Mesendoderm (in vitro differentiated cells): Measurements from ENCODE around the gene KAT8.

Experiments used
- DNase-seq: peaks from one replicate; pipeline ENCODE4 v3.0.0; 2013
- H2AK5ac ChIP-seq: 2 replicates; pipeline ENCODE4 v1.6.1; 2013; ENCODE audit warnings: low read length, inconsistent platforms
- H2BK120ac ChIP-seq: 2 replicates; pipeline ENCODE4 v1.6.1; 2013; ENCODE audit warnings: low read depth, mild to moderate bottlenecking, low read length, moderate library complexity, mixed read lengths
- H2BK15ac ChIP-seq: replicated peaks from 2 replicates; pipeline ENCODE4 v1.6.1; 2013; ENCODE audit warnings: low read depth, mild to moderate bottlenecking, moderate library complexity
- H2BK5ac ChIP-seq: 2 replicates; pipeline ENCODE4 v1.6.1; 2013; ENCODE audit warnings: low read length, inconsistent platforms
- H3K18ac ChIP-seq: 2 replicates; pipeline ENCODE4 v1.6.1; 2013; ENCODE audit warnings: mild to moderate bottlenecking, low read length, mixed read lengths
- H3K23ac ChIP-seq: one replicate; pipeline ENCODE4 v1.6.1; 2013; ENCODE audit warnings: low read length
- H3K27ac ChIP-seq: 2 replicates; pipeline ENCODE4 v1.5.1; 2013; ENCODE audit warnings: low read depth, mild to moderate bottlenecking, inconsistent platforms, low read length, moderate library complexity
- H3K27me3 ChIP-seq: 2 replicates; pipeline ENCODE4 v1.6.1; 2013; ENCODE audit warnings: low read length, control low read depth, mild to moderate bottlenecking, inconsistent platforms; ENCODE audit not compliant: insufficient read depth, poor library complexity
- H3K36me3 ChIP-seq: 2 replicates; pipeline ENCODE4 v1.6.1; 2013; ENCODE audit warnings: low read length, inconsistent platforms; ENCODE audit not compliant: control insufficient read depth, insufficient read depth
- H3K4ac ChIP-seq: one replicate; pipeline ENCODE4 v1.6.1; 2013; ENCODE audit warnings: low read depth, mild to moderate bottlenecking, low read length, moderate library complexity
- H3K4me1 ChIP-seq: 2 replicates; pipeline ENCODE4 v1.6.1; 2013; ENCODE audit warnings: low read depth, low read length, inconsistent platforms; ENCODE audit not compliant: control insufficient read depth
- H3K4me2 ChIP-seq: 2 replicates; pipeline ENCODE4 v1.6.1; 2013; ENCODE audit warnings: low read length
- H3K4me3 ChIP-seq: 2 replicates; pipeline ENCODE4 v1.5.1; 2013; ENCODE audit warnings: mild to moderate bottlenecking, low read length
- H3K56ac ChIP-seq: one replicate; pipeline ENCODE4 v1.6.1; 2013; ENCODE audit warnings: low read length
- H3K79me1 ChIP-seq: 2 replicates; pipeline ENCODE4 v1.6.1; 2013; ENCODE audit warnings: low read length, inconsistent platforms
- H3K79me2 ChIP-seq: 2 replicates; pipeline ENCODE4 v1.6.1; 2013; ENCODE audit warnings: mild to moderate bottlenecking, low read length; ENCODE audit not compliant: control insufficient read depth, insufficient read depth
- H3K9ac ChIP-seq: 2 replicates; pipeline ENCODE4 v1.6.1; 2013; ENCODE audit warnings: low read length, inconsistent platforms
- H4K5ac ChIP-seq: one replicate; pipeline ENCODE4 v1.6.1; 2013; ENCODE audit warnings: low read length
- H4K8ac ChIP-seq: one replicate; pipeline ENCODE4 v1.6.1; 2013; ENCODE audit warnings: low read depth, mild to moderate bottlenecking, control low read depth, low read length, moderate library complexity
- WGBS: extraction: QIAGEN DNeasy Blood & Tissue Kit; methylation state at CpG from one replicate; pipeline ENCODE4 v1.1.7; 2013; ENCODE audit warnings: low lambda C conversion rate, missing lambda C conversion rate; ENCODE audit not compliant: insufficient coverage; ENCODE audit errors: extremely low coverage; 5-methylcytosine and 5-hydroxymethylcytosine counted together

The KAT8 gene

DNA sequence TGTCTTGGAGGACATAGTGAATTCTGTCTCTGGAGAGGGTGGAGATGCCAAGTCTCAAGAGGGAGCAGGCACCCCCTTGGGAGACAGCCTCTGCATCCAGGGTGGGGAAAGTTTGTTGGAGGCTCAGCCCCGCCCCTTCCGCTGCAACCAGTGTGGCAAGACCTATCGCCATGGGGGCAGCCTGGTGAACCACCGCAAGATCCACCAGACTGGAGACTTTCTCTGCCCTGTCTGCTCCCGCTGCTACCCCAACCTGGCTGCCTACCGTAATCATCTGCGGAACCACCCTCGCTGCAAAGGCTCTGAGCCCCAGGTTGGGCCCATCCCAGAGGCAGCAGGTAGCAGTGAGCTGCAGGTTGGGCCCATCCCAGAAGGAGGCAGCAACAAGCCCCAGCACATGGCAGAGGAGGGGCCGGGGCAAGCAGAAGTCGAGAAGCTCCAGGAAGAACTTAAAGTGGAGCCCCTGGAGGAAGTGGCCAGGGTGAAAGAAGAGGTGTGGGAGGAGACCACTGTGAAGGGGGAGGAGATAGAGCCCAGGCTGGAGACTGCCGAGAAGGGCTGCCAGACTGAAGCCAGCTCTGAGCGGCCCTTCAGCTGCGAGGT lies 38.0 kb upstream of the KAT8 start:
- no peaks in the 10 kb centered on the region for H3K27me3 ChIP-seq
- WGBS, result no CpG with 5 or more reads among the region's 13 CpGs
- H3K4me3 ChIP-seq, result no peak overlapping the region
- no peaks in the 10 kb centered on the region for H3K36me3 ChIP-seq
- no peak overlapping the region for H4K8ac ChIP-seq
- no peak overlapping the region for H3K23ac ChIP-seq
- no peak overlapping the region for H4K5ac ChIP-seq
- no peak overlapping the region for H3K18ac ChIP-seq
- no peak for DNase-seq
- no peak overlapping the region for H2BK120ac ChIP-seq
- peaks cover 14% of the 10 kb centered on the region for H3K79me1 ChIP-seq
- no peak overlapping the region for H3K9ac ChIP-seq
- H3K4me1 ChIP-seq, result no peaks in the 10 kb centered on the region
- no peak overlapping the region for H3K27ac ChIP-seq
- no peak overlapping the region for H3K4ac ChIP-seq
- peaks cover 6% of the 10 kb centered on the region for H3K79me2 ChIP-seq
- no peak overlapping the region for H3K56ac ChIP-seq
- H3K4me2 ChIP-seq, result no peak overlapping the region
- H2AK5ac ChIP-seq, result no peak overlapping the region
- no peak overlapping the region for H2BK5ac ChIP-seq
- H2BK15ac ChIP-seq, result no peak overlapping the region

DNA sequence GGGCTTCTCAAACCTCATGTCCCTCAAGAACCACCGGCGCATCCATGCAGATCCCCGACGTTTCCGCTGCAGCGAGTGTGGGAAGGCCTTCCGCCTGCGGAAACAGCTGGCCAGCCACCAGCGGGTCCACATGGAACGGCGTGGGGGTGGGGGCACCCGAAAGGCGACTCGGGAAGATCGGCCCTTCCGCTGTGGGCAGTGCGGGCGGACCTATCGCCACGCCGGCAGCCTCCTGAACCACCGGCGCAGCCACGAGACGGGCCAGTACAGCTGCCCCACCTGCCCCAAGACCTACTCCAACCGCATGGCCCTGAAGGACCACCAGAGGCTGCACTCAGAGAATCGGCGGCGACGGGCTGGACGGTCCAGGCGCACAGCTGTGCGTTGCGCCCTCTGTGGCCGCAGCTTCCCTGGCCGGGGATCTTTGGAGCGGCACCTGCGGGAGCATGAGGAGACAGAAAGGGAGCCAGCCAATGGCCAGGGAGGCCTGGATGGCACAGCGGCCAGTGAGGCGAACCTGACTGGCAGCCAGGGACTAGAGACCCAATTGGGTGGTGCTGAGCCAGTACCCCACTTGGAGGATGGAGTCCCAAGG lies 37.3 kb upstream of the KAT8 start:
- Histone ChIP-seq H3K4me3 (no peak overlapping the region), H3K23ac (no peak overlapping the region), H2BK120ac (no peak overlapping the region), H3K36me3 (no peaks in the 10 kb centered on the region), H3K4me2 (no peak overlapping the region), H2BK15ac (no peak overlapping the region), H3K56ac (no peak overlapping the region), H4K5ac (no peak overlapping the region), H3K27me3 (no peaks in the 10 kb centered on the region), H3K79me2 (peaks cover 3% of the 10 kb centered on the region), H2AK5ac (no peak overlapping the region), H3K18ac (no peak overlapping the region), H3K4ac (no peak overlapping the region), H2BK5ac (no peak overlapping the region), H3K27ac (no peak overlapping the region), H3K9ac (no peak overlapping the region), H3K79me1 (peaks cover 9% of the 10 kb centered on the region), H3K4me1 (no peaks in the 10 kb centered on the region), H4K8ac (no peak overlapping the region)
- DNase-seq, result no peak
- no CpG with 5 or more reads among the region's 40 CpGs for WGBS

GRCh38 chr16:31080756-31081419 lies 36.6 kb upstream of the KAT8 start:
- H3K4ac ChIP-seq, result no peak overlapping the region
- H2AK5ac ChIP-seq, result no peak overlapping the region
- no peak overlapping the region for H3K18ac ChIP-seq
- H3K4me3 ChIP-seq, result no peak overlapping the region
- no peak overlapping the region for H4K5ac ChIP-seq
- H3K79me2 ChIP-seq, result peaks cover 3% of the 10 kb centered on the region
- H3K27me3 ChIP-seq, result no peaks in the 10 kb centered on the region
- no peaks in the 10 kb centered on the region for H3K4me1 ChIP-seq
- no peak overlapping the region for H2BK120ac ChIP-seq
- H3K79me1 ChIP-seq, result peaks cover 9% of the 10 kb centered on the region
- H3K23ac ChIP-seq, result no peak overlapping the region
- H2BK5ac ChIP-seq, result no peak overlapping the region
- no CpG with 5 or more reads among the region's 13 CpGs for WGBS
- no peak overlapping the region for H3K56ac ChIP-seq
- no peak overlapping the region for H3K9ac ChIP-seq
- H3K4me2 ChIP-seq, result no peak overlapping the region
- no peak overlapping the region for H3K27ac ChIP-seq
- no peaks in the 10 kb centered on the region for H3K36me3 ChIP-seq
- no peak overlapping the region for H4K8ac ChIP-seq
- H2BK15ac ChIP-seq, result no peak overlapping the region
- DNase-seq, result no peak

GRCh38 chr16:31081428-31082351 lies 35.8 kb upstream of the KAT8 start:
- no peak for DNase-seq
- Histone ChIP-seq H3K36me3 (no peaks in the 10 kb centered on the region), H2BK15ac (no peak overlapping the region), H2AK5ac (no peak overlapping the region), H3K4ac (no peak overlapping the region), H4K8ac (no peak overlapping the region), H3K56ac (no peak overlapping the region), H4K5ac (no peak overlapping the region), H3K9ac (no peak overlapping the region), H3K18ac (no peak overlapping the region), H3K4me2 (no peak overlapping the region), H3K79me2 (peaks cover 3% of the 10 kb centered on the region), H3K4me3 (no peak overlapping the region), H2BK5ac (no peak overlapping the region), H3K4me1 (no peaks in the 10 kb centered on the region), H3K23ac (no peak overlapping the region), H3K27me3 (no peaks in the 10 kb centered on the region), H3K79me1 (peaks cover 4% of the 10 kb centered on the region), H3K27ac (no peak overlapping the region), H2BK120ac (no peak overlapping the region)
- no CpG with 5 or more reads among the region's 26 CpGs for whole genome bisulfite sequencing

DNA sequence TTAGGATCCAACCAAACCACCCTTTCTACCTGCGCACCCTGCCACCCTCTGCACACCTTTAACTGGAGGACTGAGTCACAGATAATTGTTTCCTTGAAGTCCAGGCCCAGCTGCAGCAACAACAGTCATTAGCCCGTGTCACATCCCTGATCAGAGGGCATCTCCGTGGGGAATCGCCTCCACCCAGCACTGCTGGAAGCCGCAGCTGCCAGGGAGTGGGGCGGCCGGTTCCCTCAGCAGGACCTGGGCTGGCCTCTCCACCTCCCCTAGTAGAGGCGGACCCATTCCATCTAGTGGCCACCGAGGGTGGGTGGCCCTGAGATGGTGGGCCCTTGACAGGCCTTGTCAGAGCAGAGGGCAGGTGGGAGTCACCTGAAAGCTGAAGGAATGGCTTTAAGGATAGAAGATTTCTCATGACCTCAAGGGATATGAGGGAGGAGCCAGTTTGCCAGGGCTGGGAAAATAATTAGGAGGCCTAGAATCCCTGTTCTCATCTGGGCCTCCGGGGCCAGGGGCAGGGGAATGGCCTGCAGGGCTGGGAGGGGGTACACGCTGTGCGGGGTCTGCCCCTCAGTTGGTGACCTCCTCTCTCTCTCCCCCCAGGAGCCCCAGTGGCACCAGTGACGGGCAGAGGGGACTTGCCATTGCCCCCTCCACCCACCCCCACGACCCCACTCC lies 35.0 kb upstream of the KAT8 start:
- Histone ChIP-seq H3K4me3 (no peak overlapping the region), H2BK5ac (no peak overlapping the region), H3K23ac (no peak overlapping the region), H2AK5ac (no peak overlapping the region), H4K5ac (no peak overlapping the region), H3K4ac (no peak overlapping the region), H4K8ac (no peak overlapping the region), H3K79me2 (no peaks in the 10 kb centered on the region), H3K9ac (no peak overlapping the region), H3K4me1 (no peaks in the 10 kb centered on the region), H3K18ac (no peak overlapping the region), H3K56ac (no peak overlapping the region), H3K27me3 (no peaks in the 10 kb centered on the region), H3K27ac (no peak overlapping the region), H2BK15ac (no peak overlapping the region), H3K4me2 (no peak overlapping the region), H3K79me1 (peaks cover 4% of the 10 kb centered on the region), H3K36me3 (no peaks in the 10 kb centered on the region), H2BK120ac (no peak overlapping the region)
- no CpG with 5 or more reads among the region's 14 CpGs for WGBS
- no peak for DNase-seq
